Stomach (tissue), 9 donors: ENCODE results near the gene ATP11B. TPM values are rescaled to one million over a fixed set of nuclear protein-coding genes. Genes with fewer than 3 reads are reported as not detected.

Source experiments
- DNase-seq, 2 donors: peaks; one replicate each; pipeline versions ENCODE4 v3.0.0 to v3.0.0-alpha.2; 2013 to 2019
- H3K27ac ChIP-seq, 5 donors: fragments of 200-600 bp in 4 of 5; sonication (generic) in 4 of 5; one replicate each; pipeline ENCODE4 v1.5.1; 2013 to 2019; ENCODE audit warnings: mild to moderate bottlenecking in 1 of 5, moderate library complexity in 1 of 5
- H3K27me3 ChIP-seq, 3 donors: fragments of 200-600 bp; sonication (generic); one replicate each; pipeline ENCODE4 v1.5.1; 2017 to 2019; ENCODE audit warnings: mixed run types in 1 of 3
- H3K36me3 ChIP-seq, 4 donors: fragments of 200-600 bp; sonication (generic); 1 replicate in 3 of 4; 2 replicates in 1 of 4; pipeline ENCODE4 v1.5.1; 2016 to 2019
- H3K4me1 ChIP-seq, 4 donors: fragments of 200-600 bp; sonication (generic); one replicate each; pipeline ENCODE4 v1.5.1; 2016 to 2019
- H3K4me3 ChIP-seq, 4 donors: fragments of 200-600 bp; sonication (generic) in 3 of 4; one replicate each; pipeline ENCODE4 v1.5.1; 2016 to 2019; ENCODE audit warnings: mild to moderate bottlenecking in 1 of 4
- H3K9me3 ChIP-seq, 4 donors: fragments of 200-600 bp; sonication (generic); one replicate each; pipeline ENCODE4 v1.5.1; 2016 to 2019
- CTCF ChIP-seq, 7 experiments: fragments of 450-650 bp in 4 of 7; fragments of 200-600 bp in 3 of 7; sonication (generic) in 3 of 7; IDR thresholded peaks; one replicate each; pipeline ENCODE4 v1.5.1; 2016 to 2019; ENCODE audit warnings: antibody characterized with exemption in 7 of 7, control low read depth in 2 of 7, mild to moderate bottlenecking in 1 of 7
- EP300 ChIP-seq: sonication (generic); formaldehyde crosslinking; IDR thresholded peaks from one replicate; pipeline ENCODE4 v1.6.1; 2017; ENCODE audit warnings: antibody characterized with exemption
- POLR2A ChIP-seq, 4 donors: fragments of 450-650 bp; IDR thresholded peaks; one replicate each; pipeline ENCODE4 v1.6.1; 2016; ENCODE audit warnings: antibody characterized with exemption in 4 of 4, control low read depth in 2 of 4, mild to moderate bottlenecking in 1 of 4, moderate library complexity in 1 of 4
- POLR2AphosphoS5 ChIP-seq, 3 donors: sonication (generic); formaldehyde crosslinking; IDR thresholded peaks; one replicate each; pipeline ENCODE4 v1.6.1; 2016; ENCODE audit warnings: antibody characterized with exemption in 3 of 3
- WGBS, 5 donors: extraction: QIAGEN DNeasy Blood & Tissue Kit in 3 of 5; methylation state at CpG; one replicate each; pipeline versions ENCODE4 v1.1.5 to v1.1.7; 2013 to 2018; 5-methylcytosine and 5-hydroxymethylcytosine counted together
- intact Hi-C: fragments of 100-400 bp; cut with DNase I; formaldehyde crosslinking; loops from one replicate; pipeline ENCODE4 v1.15.1; 2023; ENCODE audit warnings: low total_unique reads
- polyA plus RNA-seq, 3 donors: library from polyadenylated mRNA; stranded (reverse); fragments of 200-250 nt; gene quantifications; one replicate each; pipeline ENCODE4 v1.2.3, GENCODE V29; 2013
- total RNA-seq, 5 donors: library from RNA; depleted of rRNA; stranded (reverse); fragments of >200 nt; gene quantifications; one replicate each; pipeline versions ENCODE4 v1.1.0 to v1.2.3, GENCODE V29; 2014 to 2016
- donor health status: healthy with polysubstance abuse.
- donor health status: Bipolar disorder and iron deficiency.
- donor health status: healthy.

ATP11B gene
- total and polyA plus RNA-seq, 8 donors, result 9.6 to 449 (median 120) TPM

GRCh38 chr3:182768413-182768812, 24.9 kb upstream of the ATP11B start:
- WGBS, 5 donors, result 79 to 97% (median 90%) methylated on average over 1 of the region's 1 CpG
- Histone ChIP-seq H3K4me1 (peaks cover 5 to 13% (median 11%) of the 10 kb centered on the region in 4 donors), H3K4me3 (no peak overlapping the region), H3K9me3 (no peaks in the 10 kb centered on the region), H3K27ac (no peak overlapping the region), H3K27me3 (no peaks in the 10 kb centered on the region), H3K36me3 (no peaks in the 10 kb centered on the region)
- no peak for DNase-seq
- intact Hi-C loops, result no loop called here
- TF ChIP-seq CTCF (IDR thresholded peaks at IDR 0.05) (no peak), POLR2A (IDR thresholded peaks at IDR 0.05) (no peak)

- Histone ChIP-seq H3K27me3 (no peaks in the 10 kb centered on the region), H3K27ac (no peak overlapping the region), H3K4me1 (peaks cover 0 to 7% (median 2%) of the 10 kb centered on the region in 4 donors), H3K36me3 (no peaks in the 10 kb centered on the region), H3K4me3 (no peak overlapping the region), H3K9me3 (no peaks in the 10 kb centered on the region)
- 28 to 55% (median 43%) methylated on average over 2 of the region's 2 CpGs for WGBS, 5 donors
- no peak for TF ChIP-seq POLR2A (IDR thresholded peaks at IDR 0.05)
- TF ChIP-seq EP300, result no peak
- TF ChIP-seq CTCF (IDR thresholded peaks at IDR 0.05), result no peak
- TF ChIP-seq POLR2AphosphoS5 (IDR thresholded peaks at IDR 0.05), result no peak
- no peak for DNase-seq
- intact Hi-C loops, result no loop called here
Observed at GRCh38 chr3:182769673-182770072, 23.6 kb upstream of the ATP11B start.

GRCh38 chr3:182782149-182782548, 11.2 kb upstream of the ATP11B start:
- WGBS, 5 donors, result 81 to 87% (median 82%) methylated on average over 1 of the region's 1 CpG
- H3K27me3 ChIP-seq, result peaks cover 0 to 11% (median 0%) of the 10 kb centered on the region in 3 donors
- H3K4me1 ChIP-seq, result no peaks in the 10 kb centered on the region
- TF ChIP-seq POLR2A (IDR thresholded peaks at IDR 0.05), result no peak
- TF ChIP-seq POLR2AphosphoS5 (IDR thresholded peaks at IDR 0.05), result no peak
- no peak for TF ChIP-seq EP300
- TF ChIP-seq CTCF (IDR thresholded peaks at IDR 0.05), result no peak
- DNase-seq, result no peak
- no peak overlapping the region for H3K27ac ChIP-seq
- H3K4me3 ChIP-seq, result no peak overlapping the region
- H3K36me3 ChIP-seq, result no peaks in the 10 kb centered on the region
- no peaks in the 10 kb centered on the region for H3K9me3 ChIP-seq
- intact Hi-C loops, result no loop called here

- intact Hi-C loops, result no loop called here
- 82 to 98% (median 90%) methylated on average over 1 of the region's 1 CpG for WGBS, 5 donors
- no peaks in the 10 kb centered on the region for H3K9me3 ChIP-seq
- no peaks in the 10 kb centered on the region for H3K4me1 ChIP-seq
- TF ChIP-seq EP300 (no peak), CTCF (IDR thresholded peaks at IDR 0.05) (no peak), POLR2AphosphoS5 (IDR thresholded peaks at IDR 0.05) (no peak), POLR2A (IDR thresholded peaks at IDR 0.05) (no peak)
- no peak overlapping the region for H3K27ac ChIP-seq
- peaks cover 0 to 11% (median 0%) of the 10 kb centered on the region in 3 donors for H3K27me3 ChIP-seq
- DNase-seq, result no peak
- no peak overlapping the region for H3K4me3 ChIP-seq
- no peaks in the 10 kb centered on the region for H3K36me3 ChIP-seq
Observed at GRCh38 chr3:182783106-182783505, 10.2 kb upstream of the ATP11B start.
